ENCODE data around the gene FAM219A.
A peak's percentile ranks its signal among the peaks of the same experiment; 100 is the strongest.

FAM219A gene, protein sequence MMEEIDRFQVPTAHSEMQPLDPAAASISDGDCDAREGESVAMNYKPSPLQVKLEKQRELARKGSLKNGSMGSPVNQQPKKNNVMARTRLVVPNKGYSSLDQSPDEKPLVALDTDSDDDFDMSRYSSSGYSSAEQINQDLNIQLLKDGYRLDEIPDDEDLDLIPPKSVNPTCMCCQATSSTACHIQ

GRCh38 chr9:34458013-34458958, at the start of gene FAM219A, which contains the start of gene DNAI1:
FAM219A (minus strand) TSS chr9:34458570; CDS start chr9:34458263, 307 bp downstream.
DNAI1 (plus strand) TSS chr9:34458805; CDS start chr9:34459006, 201 bp downstream.
- peak; percentile 99 for DNase-seq

DNA sequence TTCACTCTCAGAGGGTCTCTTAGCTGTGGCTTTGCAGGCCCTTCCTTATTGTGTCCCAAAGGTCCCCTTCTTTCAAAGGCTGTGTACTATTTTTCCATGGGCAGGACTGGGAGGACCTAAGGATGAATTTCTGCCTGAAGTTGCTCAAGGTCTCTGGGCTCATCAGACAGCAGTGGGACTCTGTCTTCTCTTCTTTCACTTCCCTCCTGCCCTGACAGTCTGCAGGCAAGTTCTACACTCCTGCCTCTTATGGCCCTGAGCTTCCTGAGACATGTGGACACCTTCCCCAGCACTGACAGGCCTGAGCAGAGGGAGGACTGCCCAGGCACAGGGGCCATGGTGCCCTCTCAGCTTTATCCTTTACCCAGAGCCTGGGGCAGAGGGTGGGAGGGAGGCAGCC, 49.6 kb upstream of the FAM219A start:
- no peak for DNase-seq

GRCh38 chr9:34507556-34507955, 49.2 kb upstream of the FAM219A start:
- DNase-seq = no peak

GRCh38 chr9:34506623-34507022, 48.3 kb upstream of the FAM219A start:
- no peak for DNase-seq

GRCh38 chr9:34505370-34506120, 47.2 kb upstream of the FAM219A start:
- no peak for DNase-seq

DNA sequence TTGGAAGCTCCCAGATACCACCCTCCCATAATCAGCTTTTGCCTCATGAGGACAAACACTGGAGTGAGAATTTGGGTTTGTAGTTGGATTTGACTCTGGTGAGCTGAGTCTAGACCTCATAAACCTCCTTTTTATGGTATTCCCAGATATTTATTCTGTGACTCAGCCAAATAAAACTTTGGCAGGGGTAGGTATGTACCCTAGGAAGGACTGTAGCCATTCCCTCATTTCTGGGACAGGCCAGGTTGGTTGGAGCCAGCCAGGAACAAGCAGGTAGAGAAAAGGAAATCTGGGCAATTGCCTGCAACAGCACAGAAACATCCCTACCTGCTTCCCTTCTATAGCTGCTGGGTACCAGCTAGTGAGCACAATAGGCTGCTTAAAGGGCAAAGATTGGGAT, 45.0 kb upstream of the FAM219A start:
- DNase-seq = no peak

DNA sequence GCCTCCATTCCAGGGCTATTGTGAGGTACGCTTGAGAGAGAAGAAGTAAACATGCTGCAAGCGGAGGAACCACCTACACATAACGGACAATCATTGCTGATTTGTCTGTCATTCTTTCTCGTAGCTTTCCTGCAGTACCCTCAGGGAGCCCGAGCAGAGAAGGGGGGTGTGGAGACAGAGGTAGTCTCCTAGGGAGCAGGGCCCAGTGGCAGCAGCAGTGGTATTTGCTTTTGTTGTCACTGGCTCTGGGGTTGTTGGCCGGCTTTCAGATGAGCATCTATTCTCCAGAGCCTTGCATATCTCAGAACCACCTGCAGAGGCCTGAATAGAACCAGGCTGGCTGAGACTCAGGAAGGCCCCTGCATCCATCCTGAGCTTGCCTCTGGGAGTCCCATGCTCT, 44.5 kb upstream of the FAM219A start:
- DNase-seq = no peak

DNA sequence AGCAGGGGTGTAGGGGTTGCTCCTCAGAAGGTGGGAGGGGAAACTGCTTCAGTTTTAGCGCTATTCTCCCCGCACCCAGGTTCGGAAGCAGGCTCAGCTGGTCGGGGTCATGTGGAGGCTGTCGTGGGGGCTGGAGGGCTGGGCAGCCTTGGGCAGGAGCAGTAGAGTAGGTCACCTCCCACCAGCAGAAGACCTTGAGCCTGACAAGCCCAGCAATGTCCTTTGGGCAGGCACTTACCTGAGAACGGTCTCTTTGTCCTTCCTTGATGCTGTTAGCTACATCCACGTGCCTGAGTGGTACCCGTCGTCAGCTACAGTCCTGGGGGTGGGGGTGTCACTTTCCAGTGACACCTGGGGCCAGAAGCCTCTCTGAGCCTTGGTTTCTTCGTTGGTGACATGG, 44.1 kb upstream of the FAM219A start:
- no peak for DNase-seq

- no peak for DNase-seq
Measured at GRCh38 chr9:34501889-34502425, 43.6 kb upstream of the FAM219A start.

- no peak for DNase-seq
Measured at GRCh38 chr9:34501372-34501771, 43.0 kb upstream of the FAM219A start.

DNA sequence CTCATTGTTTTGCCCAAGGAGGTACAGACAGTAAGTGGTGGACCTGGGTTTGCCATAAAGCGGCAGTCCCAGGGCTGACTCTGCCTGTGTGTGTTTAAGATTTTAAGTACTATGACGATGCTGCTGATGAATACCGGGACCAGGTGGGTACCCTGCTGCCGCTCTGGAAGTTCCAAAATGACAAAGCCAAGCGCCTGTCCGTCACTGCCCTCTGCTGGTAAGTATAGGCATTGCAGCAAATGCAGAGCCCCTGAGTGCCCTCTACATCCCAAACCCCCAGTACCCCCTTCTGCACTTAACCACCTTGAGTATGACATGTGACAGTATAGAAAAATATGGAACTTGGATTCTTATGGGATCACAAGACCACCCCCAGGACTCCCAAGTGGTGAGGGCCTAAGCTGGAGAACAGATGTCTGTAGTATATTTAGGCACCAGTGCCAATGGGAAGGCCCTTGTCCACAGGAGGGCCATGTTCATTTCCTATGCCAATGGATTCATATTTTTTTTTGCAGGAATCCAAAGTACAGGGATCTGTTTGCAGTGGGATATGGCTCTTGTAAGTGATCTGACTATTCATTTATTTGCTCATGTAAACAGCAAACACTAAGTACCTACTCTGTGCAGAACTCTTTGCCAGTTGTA, 42.4 kb upstream of the FAM219A start:
- DNase-seq = peak; percentile 84 to 86

DNA sequence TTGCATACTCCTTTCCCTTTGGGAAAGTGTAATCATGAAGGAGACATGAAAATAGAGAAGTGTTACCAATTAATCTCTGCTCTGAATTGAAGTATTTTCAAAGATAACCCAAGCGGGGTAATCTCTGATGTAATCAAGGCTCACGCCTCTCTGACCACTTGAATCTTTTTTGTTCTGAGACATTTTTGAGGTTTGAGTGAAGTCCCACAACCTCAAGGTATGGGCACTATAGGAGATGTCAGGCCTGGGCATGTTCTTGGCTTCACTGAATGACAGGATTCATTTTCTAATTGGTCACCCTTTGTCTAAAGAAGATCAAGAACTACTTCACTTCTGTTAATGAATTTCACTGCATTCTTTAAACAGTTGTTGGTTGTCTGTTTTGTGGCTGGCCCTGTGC, 40.7 kb upstream of the FAM219A start:
- DNase-seq = no peak

DNA sequence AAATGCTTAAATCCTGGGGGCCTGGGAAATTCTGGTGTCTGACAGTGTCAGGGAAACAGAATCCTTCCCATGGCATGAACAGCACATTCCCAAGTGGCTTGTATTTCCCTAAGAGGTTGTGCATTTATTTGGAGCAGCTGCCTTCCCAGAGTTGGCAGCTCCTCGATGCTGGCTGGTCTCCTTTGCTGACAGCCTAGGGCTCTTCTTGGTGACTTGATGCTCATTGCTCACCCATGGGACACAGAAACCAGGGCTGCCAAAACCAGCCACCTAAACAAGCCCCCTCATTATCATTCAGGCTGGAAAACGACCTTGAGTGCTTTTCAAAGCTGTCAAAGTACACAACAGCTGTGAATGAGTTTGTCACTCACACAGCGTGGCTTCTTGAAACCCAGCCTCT, 40.2 kb upstream of the FAM219A start:
- no peak for DNase-seq

DNA sequence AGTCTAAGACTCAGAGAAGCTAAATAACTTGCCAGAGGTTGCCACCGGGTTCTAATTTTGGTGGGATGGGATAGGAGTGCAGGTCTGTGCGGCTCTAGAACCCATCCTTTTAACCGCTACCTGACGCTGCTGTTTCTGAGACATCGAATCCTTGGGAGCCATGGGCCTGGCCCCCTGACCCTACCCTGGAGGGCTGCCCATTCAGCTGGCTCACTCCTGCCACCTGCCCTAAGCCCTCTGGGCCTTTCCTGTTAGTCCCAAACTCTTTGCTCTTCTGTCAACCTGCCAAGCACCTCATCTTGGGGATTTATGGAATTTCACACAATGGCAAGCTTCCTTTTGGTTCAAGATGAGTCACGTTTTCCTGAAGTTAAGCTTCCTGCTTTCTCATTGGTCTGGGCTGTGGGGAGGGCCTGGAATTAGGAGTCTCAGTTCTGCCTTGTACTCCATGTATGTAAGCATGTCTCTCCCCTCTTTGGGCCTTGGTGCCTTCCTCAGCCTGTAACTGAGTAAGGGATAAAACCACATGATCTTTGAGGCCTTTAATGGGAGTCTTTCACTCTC, 37.9 kb upstream of the FAM219A start:
- DNase-seq = no peak

DNA sequence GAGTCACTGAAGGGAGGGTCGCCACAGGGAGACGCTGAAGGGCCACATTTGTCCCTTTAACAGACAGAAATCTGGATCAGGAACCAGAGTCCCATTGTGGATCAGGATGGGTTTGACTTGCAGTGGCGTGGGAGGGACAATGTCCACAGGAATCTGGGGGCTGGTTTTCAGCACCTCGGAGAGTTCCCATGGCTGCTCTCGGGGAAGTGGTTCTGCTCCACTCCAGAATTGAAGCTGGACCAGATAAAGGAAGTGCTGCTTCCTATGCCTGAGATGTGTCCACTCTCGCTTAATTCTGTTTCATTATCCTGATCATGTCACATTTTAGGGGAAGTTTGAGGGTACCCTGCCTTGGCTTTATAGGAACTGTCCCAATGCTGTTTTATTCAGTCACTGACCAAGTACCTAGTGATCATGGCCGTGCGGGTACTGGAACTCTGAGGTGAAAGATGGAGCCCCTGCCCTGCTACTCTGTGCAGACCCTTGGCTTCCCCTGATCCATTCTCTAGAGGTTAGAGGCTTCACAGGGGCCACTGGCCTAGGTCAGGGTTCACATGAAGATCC, 35.7 kb upstream of the FAM219A start:
- peak; percentile 6 to 10 for DNase-seq

- DNase-seq = no peak
Measured at GRCh38 chr9:34492051-34492450, 33.7 kb upstream of the FAM219A start.

GRCh38 chr9:34491596-34491995, 33.2 kb upstream of the FAM219A start:
- DNase-seq = no peak

DNA sequence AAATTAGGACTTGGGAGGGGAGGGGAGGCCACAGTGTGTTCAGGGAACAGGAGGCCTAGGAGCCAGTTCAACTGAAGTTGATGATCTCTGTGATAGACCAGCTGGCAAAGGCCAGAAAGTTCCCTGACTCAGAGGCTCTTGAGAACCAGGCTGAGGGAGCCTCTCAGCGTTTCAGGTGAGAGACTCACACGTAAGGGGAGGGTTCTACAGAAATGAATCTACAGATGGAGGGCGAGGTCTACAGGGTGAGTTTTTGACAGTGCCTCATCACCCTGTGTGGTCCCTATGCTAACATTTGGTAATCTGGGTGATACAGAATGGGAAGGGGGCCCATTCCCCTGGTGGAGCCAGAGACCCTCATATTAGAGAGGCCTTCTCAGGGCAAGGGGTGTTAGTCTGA, 32.4 kb upstream of the FAM219A start:
- no peak for DNase-seq

- no peak for DNase-seq
Measured at GRCh38 chr9:34490360-34490759, 32.0 kb upstream of the FAM219A start.

- no peak for DNase-seq
Measured at GRCh38 chr9:34486572-34486971, 28.2 kb upstream of the FAM219A start.

DNA sequence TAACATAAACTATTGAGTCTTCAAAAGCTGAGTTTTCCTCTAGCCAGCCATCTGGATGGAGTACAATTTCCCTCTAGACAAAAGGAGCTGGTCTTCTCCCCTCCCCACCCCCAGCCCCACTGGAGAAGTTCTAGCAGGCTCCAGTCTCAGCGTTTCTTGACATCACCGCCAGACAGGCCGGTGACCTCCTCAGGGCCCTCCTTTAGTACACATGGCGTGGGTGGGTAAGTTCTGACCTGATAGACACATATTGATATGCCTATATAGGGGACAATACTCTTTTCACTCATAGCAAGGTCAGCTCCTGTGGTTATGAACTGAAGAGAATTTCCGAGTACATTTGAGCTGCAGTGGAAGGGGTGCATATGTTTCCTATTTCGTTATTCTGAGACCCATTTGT, 27.5 kb upstream of the FAM219A start:
- no peak for DNase-seq

GRCh38 chr9:34484678-34485077, 26.3 kb upstream of the FAM219A start:
- no peak for DNase-seq

Data from stimulated activated CD4-positive, alpha-beta T cell treated with anti-CD3 and anti-CD28 coated beads, Interleukin-2, amount 100 ng/mL, for 48 hours (primary cell).